Measurements from ENCODE around the gene R3HCC1L.

R3HCC1L gene

DNA sequence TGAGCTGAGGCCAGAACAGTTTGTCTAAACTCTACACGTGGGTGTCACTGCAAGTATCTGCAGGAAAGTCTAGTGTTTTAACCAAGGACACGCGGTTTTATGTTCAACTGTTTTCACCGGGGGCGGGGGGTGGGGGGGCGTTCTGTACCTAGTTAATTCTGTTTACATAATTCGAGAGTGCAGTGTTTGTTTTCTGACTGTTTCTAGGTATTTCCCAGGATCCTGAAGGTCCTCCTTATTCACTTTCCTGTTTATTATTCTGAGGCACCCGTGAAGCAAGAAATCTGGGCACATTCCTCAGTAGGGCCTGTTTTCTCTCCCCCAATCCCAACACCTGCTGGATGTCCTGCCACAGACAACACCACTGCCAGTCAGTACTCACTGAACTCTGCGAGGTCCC is 125.9 kb downstream of the R3HCC1L start:
- DNase-seq (ENCODE audit: low read depth in 3 of 3), result no peak

- no peak for DNase-seq (ENCODE audit: low read depth in 3 of 3)
Observed at GRCh38 chr10:98260752-98261151, 126.3 kb downstream of the R3HCC1L start.

DNA sequence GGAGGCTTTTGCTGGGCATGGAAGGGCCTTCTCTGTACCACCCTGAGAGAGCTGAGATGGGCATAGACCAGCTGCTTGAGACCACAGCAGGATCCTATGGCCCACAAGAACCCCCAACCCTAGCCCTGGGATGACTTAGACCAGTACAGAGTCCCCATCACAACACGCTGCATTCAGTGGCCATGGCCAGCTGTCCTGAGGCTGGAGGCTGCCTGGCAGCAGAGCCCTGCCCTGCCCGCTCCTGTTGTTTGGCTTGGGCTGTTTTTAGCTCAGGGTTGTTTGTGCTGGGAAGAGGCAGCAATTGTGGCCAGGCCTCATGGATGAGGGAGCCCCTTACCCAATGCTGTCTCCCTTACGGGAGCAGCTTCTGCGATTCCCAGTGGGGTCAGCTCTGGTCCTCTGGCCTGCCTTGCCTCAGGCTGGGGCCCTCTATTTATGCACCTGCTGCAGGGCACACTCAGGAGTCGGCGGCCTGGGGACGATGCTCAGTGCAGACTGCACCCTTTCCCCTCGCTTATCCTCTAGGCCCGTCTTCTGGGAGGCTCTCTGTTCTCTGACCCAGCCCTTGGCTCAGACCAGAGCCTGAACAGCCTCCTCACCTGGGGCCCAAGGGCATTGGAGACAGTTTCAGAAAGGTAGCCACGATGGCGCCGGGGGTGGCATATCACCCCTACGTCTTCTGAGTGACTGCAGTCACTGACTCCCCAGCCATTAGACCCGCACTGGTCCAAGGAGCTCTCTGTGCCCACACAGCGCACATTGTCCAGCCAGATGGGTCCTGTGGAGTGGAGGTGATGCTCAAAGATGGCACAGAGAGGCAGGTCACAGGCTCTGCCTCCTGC is 127.2 kb downstream of the R3HCC1L start:
- no peak for DNase-seq (ENCODE audit: low read depth in 3 of 3)

- DNase-seq (ENCODE audit: low read depth in 3 of 3), result no peak
Observed at GRCh38 chr10:98262571-98262970, 128.1 kb downstream of the R3HCC1L start.

DNA sequence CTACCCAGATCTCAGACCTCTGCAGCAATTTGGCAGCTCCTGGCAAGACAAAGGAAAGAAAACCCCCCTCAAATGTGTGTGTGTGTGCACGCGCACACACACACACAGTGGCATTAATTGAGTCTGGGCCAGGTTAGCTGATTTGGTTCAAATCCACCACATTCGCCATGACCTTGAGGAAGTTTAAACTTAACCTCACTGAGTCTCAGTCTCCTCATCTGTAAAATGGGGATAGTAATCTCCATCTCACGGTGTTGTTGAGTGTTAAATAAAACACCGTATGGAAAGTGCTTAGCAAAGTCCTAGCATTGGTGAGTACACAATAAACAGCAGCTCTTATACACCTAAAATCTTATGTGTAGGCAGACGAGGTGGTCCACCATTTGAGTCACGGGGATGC is 128.6 kb downstream of the R3HCC1L start:
- DNase-seq (ENCODE audit: low read depth in 3 of 3), result no peak

DNA sequence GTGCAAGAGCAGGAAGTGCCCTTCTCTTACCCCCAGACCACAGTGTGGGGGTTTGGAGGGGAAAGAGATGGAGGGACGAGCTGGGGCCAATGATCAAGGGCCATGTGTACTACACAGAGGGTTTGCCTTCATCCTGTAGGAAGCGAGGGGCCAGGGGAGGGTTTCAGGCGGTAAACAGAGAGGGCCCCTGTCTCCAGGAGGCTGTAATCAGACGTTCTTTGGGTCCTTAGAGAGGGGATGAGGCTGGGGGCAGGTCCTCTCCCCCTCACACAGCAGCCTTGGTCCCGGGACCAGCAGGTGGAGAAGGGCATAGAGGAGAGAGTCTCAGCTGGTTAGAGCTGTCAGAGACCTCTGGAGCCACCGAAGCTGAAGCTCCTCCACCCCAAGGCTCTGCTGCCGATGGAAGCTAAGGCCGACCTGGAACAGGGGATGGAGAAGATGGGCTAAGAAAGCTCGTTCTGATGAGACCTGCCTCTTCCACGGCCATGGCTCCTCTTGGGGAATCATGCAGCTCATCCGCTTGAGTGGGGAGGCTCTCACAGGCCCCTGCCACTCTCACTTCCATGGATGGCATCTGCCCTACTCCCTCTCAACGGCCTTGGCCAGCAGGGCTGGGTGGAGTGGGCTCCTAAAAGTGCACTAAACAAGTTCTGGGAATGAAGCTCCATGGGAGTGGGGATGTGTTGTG is 130.1 kb downstream of the R3HCC1L start:
- DNase-seq (ENCODE audit: low read depth in 3 of 3), result no peak

DNA sequence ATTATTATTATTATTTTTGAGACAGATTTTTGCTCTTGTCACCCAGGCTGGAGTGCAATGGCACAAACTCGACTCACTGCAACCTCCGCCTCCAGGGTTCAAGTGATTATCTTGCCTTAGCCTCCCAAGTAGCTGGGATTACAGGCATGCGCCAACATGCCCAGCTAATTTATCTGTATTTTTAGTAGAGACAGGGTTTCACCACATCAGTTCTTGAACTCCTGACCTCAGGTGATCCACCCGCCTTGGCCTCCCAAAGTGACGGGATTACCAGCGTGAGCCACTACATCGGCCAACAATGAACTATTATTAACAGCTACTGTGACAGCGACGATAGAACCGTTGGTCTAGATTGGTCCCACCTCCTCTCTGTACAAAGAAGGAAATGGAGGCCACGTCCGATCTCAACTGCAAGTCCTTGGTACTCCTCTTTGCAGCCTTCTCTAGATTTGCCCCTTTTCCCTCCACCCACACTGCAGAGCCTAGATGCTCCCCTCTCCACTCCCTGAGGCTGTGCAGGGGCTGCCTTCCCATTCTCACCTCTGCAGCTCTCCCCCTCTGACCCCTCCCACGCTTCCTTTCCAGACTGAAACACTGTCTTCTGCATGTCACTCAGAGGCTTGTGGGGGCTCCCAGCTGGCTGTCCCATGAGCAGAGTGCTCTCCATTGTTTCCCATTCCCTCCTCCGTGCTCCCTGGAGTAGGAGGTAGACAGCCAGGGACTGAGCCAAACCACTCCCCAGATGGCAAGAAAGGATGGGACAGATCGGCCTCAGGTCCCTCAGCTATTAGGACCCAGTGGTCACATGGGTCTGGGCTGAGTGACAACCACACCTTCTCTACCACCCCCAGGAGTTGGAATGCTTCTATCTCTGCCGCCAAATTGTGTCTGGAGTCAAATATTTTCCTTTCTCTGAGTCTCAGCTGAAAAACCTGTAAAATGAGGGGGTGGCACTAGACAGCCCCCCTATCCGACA is 131.2 kb downstream of the R3HCC1L start:
- DNase-seq (ENCODE audit: low read depth in 3 of 3), result no peak

GRCh38 chr10:98266647-98267046 is 132.2 kb downstream of the R3HCC1L start:
- DNase-seq (ENCODE audit: low read depth in 3 of 3), result no peak

- no peak for DNase-seq (ENCODE audit: low read depth in 3 of 3)
Observed at GRCh38 chr10:98267069-98267893, 132.8 kb downstream of the R3HCC1L start.

- DNase-seq (ENCODE audit: low read depth in 3 of 3), result no peak
Observed at GRCh38 chr10:98267894-98268693, 133.6 kb downstream of the R3HCC1L start, which contains the start of gene LOXL4. Gene LOXL4 (minus strand): TSS chr10:98268194. CDS start chr10:98263019, 5,175 bp downstream.

GRCh38 chr10:98268694-98269431 is 134.4 kb downstream of the R3HCC1L start:
- no peak for DNase-seq (ENCODE audit: low read depth in 3 of 3)

- DNase-seq (ENCODE audit: low read depth in 3 of 3), result no peak
Observed at GRCh38 chr10:98269435-98269912, 135.0 kb downstream of the R3HCC1L start.

- no peak for DNase-seq (ENCODE audit: low read depth in 3 of 3)
Observed at GRCh38 chr10:98270073-98270740, 135.8 kb downstream of the R3HCC1L start.

- DNase-seq (ENCODE audit: low read depth in 3 of 3), result no peak
Observed at GRCh38 chr10:98270786-98271185, 136.3 kb downstream of the R3HCC1L start.

DNA sequence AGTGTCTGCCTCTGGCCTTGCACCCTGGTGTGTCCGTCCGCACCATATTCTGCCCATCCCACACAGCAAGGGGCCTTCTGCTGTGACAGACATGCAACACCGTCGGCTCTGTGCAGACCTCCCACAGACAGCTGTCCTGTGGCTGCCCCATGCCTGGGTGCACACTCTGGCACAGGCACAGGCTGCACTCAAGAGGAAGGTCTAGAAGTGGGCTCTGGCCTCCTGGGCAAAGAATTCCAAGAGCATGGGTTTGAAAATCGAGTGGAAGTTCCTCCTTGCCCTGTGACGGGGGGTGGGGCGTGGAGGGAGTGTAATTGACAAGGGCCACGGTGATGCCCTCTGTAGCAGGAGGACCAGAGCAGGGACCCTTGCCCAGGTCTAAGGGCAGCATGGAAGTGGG is 137.8 kb downstream of the R3HCC1L start:
- DNase-seq (ENCODE audit: low read depth in 3 of 3), result no peak

DNA sequence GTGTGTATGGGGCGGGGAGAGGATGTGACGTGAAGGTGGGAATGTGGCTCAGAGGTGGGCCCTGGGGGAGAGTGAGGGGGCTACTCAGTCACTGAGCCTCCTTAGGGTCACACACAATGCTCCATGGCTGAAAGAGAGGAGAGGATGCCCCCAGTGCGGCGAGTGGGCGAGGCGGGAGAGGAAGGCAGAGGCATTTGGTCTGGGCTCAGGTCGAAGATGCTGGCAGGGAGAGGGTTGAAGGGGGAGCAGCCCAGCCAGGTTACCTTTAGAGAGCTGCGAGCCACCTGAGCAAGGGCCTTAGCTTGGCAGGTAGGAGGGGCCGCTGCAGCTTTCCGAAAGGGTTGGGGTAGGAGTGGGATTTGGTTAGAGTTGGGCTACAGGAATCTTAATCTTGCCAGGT is 138.2 kb downstream of the R3HCC1L start:
- no peak for DNase-seq (ENCODE audit: low read depth in 3 of 3)

DNA sequence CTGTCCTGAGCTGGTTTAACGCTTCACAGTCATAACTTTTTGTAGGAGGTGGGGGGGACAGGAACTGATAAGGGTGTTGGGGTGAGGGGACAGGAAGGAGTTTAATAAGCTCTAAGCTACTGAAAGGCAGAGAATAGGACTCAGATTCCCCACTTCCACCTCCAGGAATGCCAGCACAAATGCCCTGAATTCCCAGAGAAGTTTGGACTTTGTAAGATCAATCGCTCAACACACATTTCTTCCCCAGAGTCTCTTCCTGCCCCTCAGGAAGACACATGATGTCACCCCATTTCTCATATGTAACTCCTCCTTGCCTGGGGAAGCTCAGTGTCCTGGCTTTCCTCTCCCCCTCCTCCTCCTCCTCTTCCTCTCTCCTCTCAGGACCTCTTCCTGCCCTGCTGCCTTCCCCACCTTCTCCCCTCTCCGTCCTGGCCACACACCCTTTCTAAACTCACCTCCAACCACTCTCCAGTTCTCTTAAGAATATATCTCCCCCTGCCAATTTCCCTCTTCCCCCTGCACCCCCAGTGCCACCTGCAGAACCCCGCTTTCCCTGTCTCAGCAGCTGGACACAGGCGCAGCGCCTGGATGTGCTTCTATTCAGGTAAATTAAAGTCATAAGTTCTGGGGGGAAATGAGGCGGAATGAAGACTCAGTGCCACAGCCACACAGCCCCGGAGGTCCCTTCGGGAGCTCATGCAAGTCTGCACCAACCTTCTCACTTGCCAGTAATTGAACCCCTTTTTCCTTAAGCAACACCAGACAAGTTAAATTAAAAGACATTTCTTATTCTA is 138.8 kb downstream of the R3HCC1L start:
- DNase-seq (ENCODE audit: low read depth in 3 of 3), result no peak

DNA sequence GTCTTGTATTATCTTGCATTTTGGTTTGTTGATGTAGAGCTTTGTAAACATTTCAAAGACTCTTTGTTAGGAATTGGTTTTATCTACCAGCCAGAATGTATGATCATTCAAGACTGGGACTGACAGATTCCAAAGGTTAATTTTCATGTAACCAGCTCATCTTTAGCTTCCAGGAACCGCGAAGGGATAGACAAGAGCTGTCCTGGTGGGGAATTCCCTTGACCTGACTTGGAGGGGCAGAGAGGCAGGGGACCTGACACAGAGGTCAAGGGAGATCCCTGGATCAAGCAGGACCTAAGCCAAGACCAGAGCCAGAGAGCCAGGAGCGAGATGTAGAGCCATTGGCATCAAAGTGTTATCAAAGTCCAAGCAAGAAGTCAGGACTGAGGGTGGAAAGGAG is 140.1 kb downstream of the R3HCC1L start:
- DNase-seq (ENCODE audit: low read depth in 3 of 3), result no peak
